ENCODE results near the gene RAB3C. TPM values are rescaled to one million over a fixed set of nuclear protein-coding genes. Genes with fewer than 3 reads are reported as not detected.

RAB3C gene
- polyA plus RNA-seq, 1 donor (not counting 4 experiments of a cell fraction or from before 2014, with no cell fraction given), result not detected

DNA sequence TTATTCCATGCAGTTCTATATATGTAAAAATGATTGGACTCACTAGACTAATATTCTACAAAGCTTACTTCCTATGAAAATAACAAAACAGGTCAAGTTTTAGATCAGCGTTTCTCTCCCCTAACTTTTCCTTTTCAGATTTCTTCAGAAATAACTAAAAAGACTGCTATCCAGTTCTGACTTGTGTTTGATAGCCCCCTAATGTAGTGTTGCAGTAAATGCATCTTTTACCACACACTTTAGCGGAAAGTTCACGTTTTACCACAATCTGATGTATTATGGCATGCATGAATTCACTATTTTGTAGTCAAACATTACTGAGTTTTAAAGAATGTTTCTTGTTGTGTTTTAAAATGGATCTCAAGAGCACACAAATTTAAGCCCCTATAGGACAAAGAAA is 292.7 kb downstream of the RAB3C start:
- FAIRE-seq (no peak), DNase-seq (ENCODE audit: low read depth, low spot score) (no peak)
- no peaks in the 10 kb centered on the region for H3K9me3 ChIP-seq (ENCODE audit: control insufficient read depth, low read depth, low read length)
- H4K20me1 ChIP-seq (ENCODE audit: control insufficient read depth, extremely low read depth, insufficient read depth, low read length), result no peaks in the 10 kb centered on the region
- H2AFZ ChIP-seq (ENCODE audit: control insufficient read depth, low read length), result no peak overlapping the region
- H3K79me2 ChIP-seq (ENCODE audit: control insufficient read depth, insufficient read depth, low read length), result no peaks in the 10 kb centered on the region
- no peak overlapping the region for H3K4me3 ChIP-seq (ENCODE audit: control insufficient read depth in 2 of 3, extremely low read depth in 1 of 3, insufficient read depth in 2 of 3, low read depth in 1 of 3, low read length in 3 of 3)
- no peak overlapping the region for H3K4me2 ChIP-seq (ENCODE audit: control insufficient read depth, extremely low read depth, insufficient read depth, low read depth, low read length)
- dilution Hi-C loops (cut with MboI; ENCODE audit: extremely low pct_ligation_motif_present, low sequenced_read_pairs), result no loop called here
- TF ChIP-seq, protein P1, sequence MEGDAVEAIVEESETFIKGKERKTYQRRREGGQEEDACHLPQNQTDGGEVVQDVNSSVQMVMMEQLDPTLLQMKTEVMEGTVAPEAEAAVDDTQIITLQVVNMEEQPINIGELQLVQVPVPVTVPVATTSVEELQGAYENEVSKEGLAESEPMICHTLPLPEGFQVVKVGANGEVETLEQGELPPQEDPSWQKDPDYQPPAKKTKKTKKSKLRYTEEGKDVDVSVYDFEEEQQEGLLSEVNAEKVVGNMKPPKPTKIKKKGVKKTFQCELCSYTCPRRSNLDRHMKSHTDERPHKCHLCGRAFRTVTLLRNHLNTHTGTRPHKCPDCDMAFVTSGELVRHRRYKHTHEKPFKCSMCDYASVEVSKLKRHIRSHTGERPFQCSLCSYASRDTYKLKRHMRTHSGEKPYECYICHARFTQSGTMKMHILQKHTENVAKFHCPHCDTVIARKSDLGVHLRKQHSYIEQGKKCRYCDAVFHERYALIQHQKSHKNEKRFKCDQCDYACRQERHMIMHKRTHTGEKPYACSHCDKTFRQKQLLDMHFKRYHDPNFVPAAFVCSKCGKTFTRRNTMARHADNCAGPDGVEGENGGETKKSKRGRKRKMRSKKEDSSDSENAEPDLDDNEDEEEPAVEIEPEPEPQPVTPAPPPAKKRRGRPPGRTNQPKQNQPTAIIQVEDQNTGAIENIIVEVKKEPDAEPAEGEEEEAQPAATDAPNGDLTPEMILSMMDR (optimal IDR thresholded peaks at IDR 0.05 in 1 of 3, IDR thresholded peaks at IDR 0.05 in 1 of 3, conservative IDR thresholded peaks at IDR 0.05 in 1 of 3; ENCODE audit: extremely low read depth in 1 of 3, insufficient read depth in 2 of 3, low read length in 3 of 3), result no peak
- no peak for TF ChIP-seq EZH2 (IDR thresholded peaks at IDR 0.05; ENCODE audit: low read length)
- H3K27ac ChIP-seq (ENCODE audit: control insufficient read depth, insufficient read depth, low read length), result no peak overlapping the region
- H3K27me3 ChIP-seq (ENCODE audit: control insufficient read depth, extremely low read depth, insufficient read depth, low read length), result peaks cover 2% of the 10 kb centered on the region
- H3K9me1 ChIP-seq (ENCODE audit: control insufficient read depth, extremely low read depth, insufficient read depth, low read length), result no peaks in the 10 kb centered on the region
- no peaks in the 10 kb centered on the region for H3K36me3 ChIP-seq (ENCODE audit: control insufficient read depth in 2 of 2, extremely low read depth in 1 of 2, insufficient read depth in 2 of 2, low read length in 2 of 2)
- H3K4me1 ChIP-seq (ENCODE audit: control insufficient read depth, extremely low read depth, insufficient read depth, low read length), result no peaks in the 10 kb centered on the region
- H3K9ac ChIP-seq (ENCODE audit: control insufficient read depth, extremely low read depth, insufficient read depth, low read length), result no peak overlapping the region

GRCh38 chr5:58885260-58885659 is 302.4 kb downstream of the RAB3C start:
- Histone ChIP-seq H3K27me3 (ENCODE audit: control insufficient read depth, extremely low read depth, insufficient read depth, low read length) (no peaks in the 10 kb centered on the region), H3K79me2 (ENCODE audit: control insufficient read depth, insufficient read depth, low read length) (no peaks in the 10 kb centered on the region), H3K9ac (ENCODE audit: control insufficient read depth, extremely low read depth, insufficient read depth, low read length) (no peak overlapping the region), H3K36me3 (ENCODE audit: control insufficient read depth in 2 of 2, extremely low read depth in 1 of 2, insufficient read depth in 2 of 2, low read length in 2 of 2) (no peaks in the 10 kb centered on the region), H3K9me1 (ENCODE audit: control insufficient read depth, extremely low read depth, insufficient read depth, low read length) (no peaks in the 10 kb centered on the region), H2AFZ (ENCODE audit: control insufficient read depth, low read length) (no peak overlapping the region), H3K4me1 (ENCODE audit: control insufficient read depth, extremely low read depth, insufficient read depth, low read length) (peaks cover 3% of the 10 kb centered on the region), H3K27ac (ENCODE audit: control insufficient read depth, insufficient read depth, low read length) (no peak overlapping the region), H3K4me2 (ENCODE audit: control insufficient read depth, extremely low read depth, insufficient read depth, low read depth, low read length) (no peak overlapping the region), H3K4me3 (ENCODE audit: control insufficient read depth in 2 of 3, extremely low read depth in 1 of 3, insufficient read depth in 2 of 3, low read depth in 1 of 3, low read length in 3 of 3) (no peak overlapping the region), H4K20me1 (ENCODE audit: control insufficient read depth, extremely low read depth, insufficient read depth, low read length) (no peaks in the 10 kb centered on the region), H3K9me3 (ENCODE audit: control insufficient read depth, low read depth, low read length) (no peaks in the 10 kb centered on the region)
- FAIRE-seq (no peak), DNase-seq (ENCODE audit: low read depth, low spot score) (no peak)
- dilution Hi-C loops (cut with MboI; ENCODE audit: extremely low pct_ligation_motif_present, low sequenced_read_pairs), result no loop called here
- TF ChIP-seq, protein P1 (optimal IDR thresholded peaks at IDR 0.05 in 1 of 3, IDR thresholded peaks at IDR 0.05 in 1 of 3, conservative IDR thresholded peaks at IDR 0.05 in 1 of 3; ENCODE audit: extremely low read depth in 1 of 3, insufficient read depth in 2 of 3, low read length in 3 of 3), result no peak
- no peak for TF ChIP-seq EZH2 (IDR thresholded peaks at IDR 0.05; ENCODE audit: low read length)
